SK-N-MC (cell line): ENCODE data around the gene LRRC52.

ENCODE experiments used
- EZH2 ChIP-seq: fragments of 200-600 bp; sonication (generic); IDR thresholded peaks from one replicate; pipeline ENCODE4 v1.6.1; 2017; ENCODE audit warnings: antibody characterized with exemption
- POLR2AphosphoS5 ChIP-seq: IDR thresholded peaks from 2 replicates; pipeline ENCODE4 v1.6.1; 2012; ENCODE audit warnings: mild to moderate bottlenecking, low read depth, low read length, borderline replicate concordance

- TF ChIP-seq EZH2 (no peak), POLR2AphosphoS5 (no peak)
These were observed 31.8 kb downstream of the LRRC52 start for GRCh38 chr1:165575468-165576099.
